GM23338 (cell line): ENCODE measurements around the gene ADIPOQ.

Experiments used
- CREB1 ChIP-seq: fragments of 250-450 bp; sonication (Bioruptor Pico); IDR thresholded peaks from 2 replicates; pipeline ENCODE4 v1.5.0; 2020; ENCODE audit warnings: low read depth, mild to moderate bottlenecking, moderate library complexity
- EZH2 ChIP-seq: fragments of 200-600 bp; sonication (generic); IDR thresholded peaks from one replicate; pipeline ENCODE4 v1.8.0; 2017; ENCODE audit warnings: antibody characterized with exemption, mild to moderate bottlenecking, low read depth; ENCODE audit not compliant: unreplicated experiment
- EZH2phosphoT487 ChIP-seq: fragments of 200-600 bp; sonication (generic); IDR thresholded peaks from one replicate; pipeline ENCODE4 v1.8.1; 2018; ENCODE audit warnings: antibody characterized with exemption; ENCODE audit not compliant: unreplicated experiment
- JUNB ChIP-seq: IDR thresholded peaks from one replicate; pipeline ENCODE4 v1.6.1; 2016; ENCODE audit warnings: antibody characterized with exemption; ENCODE audit not compliant: unreplicated experiment
- NANOG ChIP-seq: IDR thresholded peaks from 2 replicates; pipeline ENCODE4 v1.6.1; 2016; ENCODE audit warnings: antibody characterized with exemption, borderline replicate concordance
- POLR2AphosphoS5 ChIP-seq: IDR thresholded peaks from 2 replicates; pipeline ENCODE4 v1.6.1; 2016; ENCODE audit warnings: antibody characterized with exemption, low read depth
- REST ChIP-seq: IDR thresholded peaks from one replicate; pipeline ENCODE4 v1.6.1; 2018; ENCODE audit warnings: antibody characterized with exemption; ENCODE audit not compliant: unreplicated experiment
- TF ChIP-seq, protein P1 (sequence below), 2 experiments: fragments of 200-600 bp in 1 of 2; sonication (generic) in 1 of 2; conservative IDR thresholded peaks; 2 replicates each; pipeline versions ENCODE4 v1.5.1 to v1.6.1; 2016 to 2017; ENCODE audit warnings: antibody characterized with exemption in 2 of 2, low read depth in 2 of 2, mild to moderate bottlenecking in 2 of 2, moderate library complexity in 1 of 2

- TF ChIP-seq, protein P1, sequence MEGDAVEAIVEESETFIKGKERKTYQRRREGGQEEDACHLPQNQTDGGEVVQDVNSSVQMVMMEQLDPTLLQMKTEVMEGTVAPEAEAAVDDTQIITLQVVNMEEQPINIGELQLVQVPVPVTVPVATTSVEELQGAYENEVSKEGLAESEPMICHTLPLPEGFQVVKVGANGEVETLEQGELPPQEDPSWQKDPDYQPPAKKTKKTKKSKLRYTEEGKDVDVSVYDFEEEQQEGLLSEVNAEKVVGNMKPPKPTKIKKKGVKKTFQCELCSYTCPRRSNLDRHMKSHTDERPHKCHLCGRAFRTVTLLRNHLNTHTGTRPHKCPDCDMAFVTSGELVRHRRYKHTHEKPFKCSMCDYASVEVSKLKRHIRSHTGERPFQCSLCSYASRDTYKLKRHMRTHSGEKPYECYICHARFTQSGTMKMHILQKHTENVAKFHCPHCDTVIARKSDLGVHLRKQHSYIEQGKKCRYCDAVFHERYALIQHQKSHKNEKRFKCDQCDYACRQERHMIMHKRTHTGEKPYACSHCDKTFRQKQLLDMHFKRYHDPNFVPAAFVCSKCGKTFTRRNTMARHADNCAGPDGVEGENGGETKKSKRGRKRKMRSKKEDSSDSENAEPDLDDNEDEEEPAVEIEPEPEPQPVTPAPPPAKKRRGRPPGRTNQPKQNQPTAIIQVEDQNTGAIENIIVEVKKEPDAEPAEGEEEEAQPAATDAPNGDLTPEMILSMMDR (conservative IDR thresholded peaks at IDR 0.05; ENCODE audit: low read depth in 2 of 2) = no peak
- TF ChIP-seq EZH2phosphoT487 (no peak), EZH2 (no peak), POLR2AphosphoS5 (no peak), REST (no peak), CREB1 (CRISPR knock-in tag) (no peak), NANOG (no peak), JUNB (no peak)
Measured at GRCh38 chr3:186875708-186876107, 33.2 kb downstream of the ADIPOQ start.
